Calu3 (cell line): Measurements from ENCODE around the gene KIF17. TPM values are rescaled to one million over a fixed set of nuclear protein-coding genes. Genes with fewer than 3 reads are reported as not detected.

Experiments used
- BruUV-seq: library from RNA; stranded (reverse); fragments of 400-500 nt; replicated peaks from 2 replicates; lab custom pipeline; 2021; lab: Mats Ljungman, UMichigan
- CTCF ChIA-PET: fragments of 300-600 bp; sonication (Branson Sonifier 250); formaldehyde crosslinking; loops from one replicate; lab custom pipeline; 2022; ENCODE audit warnings: antibody characterized with exemption; lab: Charles Lee
- DNase-seq: peaks from one replicate; pipeline ENCODE4 v3.0.0; 2022
- H3K27ac Mint-ChIP-seq: one replicate; pipeline ENCODE4 v1.8.0; 2022; ENCODE audit warnings: mixed read lengths; ENCODE audit not compliant: unreplicated experiment
- H3K27me3 Mint-ChIP-seq: one replicate; pipeline ENCODE4 v1.8.0; 2022; ENCODE audit warnings: mixed read lengths; ENCODE audit not compliant: unreplicated experiment
- H3K36me3 Mint-ChIP-seq: one replicate; pipeline ENCODE4 v1.8.0; 2022; ENCODE audit warnings: mild to moderate bottlenecking, moderate library complexity, mixed read lengths; ENCODE audit not compliant: insufficient read depth, unreplicated experiment
- H3K4me1 Mint-ChIP-seq: one replicate; pipeline ENCODE4 v1.8.0; 2022; ENCODE audit warnings: mild to moderate bottlenecking, low read depth, mixed read lengths; ENCODE audit not compliant: unreplicated experiment
- H3K4me3 Mint-ChIP-seq: one replicate; pipeline ENCODE4 v1.8.0; 2022; ENCODE audit warnings: mild to moderate bottlenecking, low read depth, moderate library complexity, mixed read lengths; ENCODE audit not compliant: unreplicated experiment
- H3K9me3 Mint-ChIP-seq: one replicate; pipeline ENCODE4 v1.8.0; 2022; ENCODE audit warnings: low read depth, mixed read lengths; ENCODE audit not compliant: unreplicated experiment
- CTCF ChIP-seq: fragments of 200-600 bp; IDR thresholded peaks from one replicate; pipeline ENCODE4 v1.8.0; 2022; ENCODE audit warnings: antibody characterized with exemption; ENCODE audit not compliant: unreplicated experiment
- intact Hi-C: fragments of 100-400 bp; cut with micrococcal nuclease; formaldehyde crosslinking; loops from one replicate; pipeline ENCODE4 v1.10.0; 2022; ENCODE audit not compliant: unreplicated experiment
- total RNA-seq: library from RNA; stranded (reverse); gene quantifications from 2 replicates; pipeline ENCODE4 v1.2.3, GENCODE V29; 2022

KIF17 gene
- total RNA-seq, 1 experiment from 2014 or later = not detected

- Mint-ChIP-seq H3K27ac (no peak overlapping the region), H3K27me3 (no peaks in the 10 kb centered on the region), H3K36me3 (peaks cover 7% of the 10 kb centered on the region), H3K4me1 (no peaks in the 10 kb centered on the region), H3K9me3 (no peaks in the 10 kb centered on the region), H3K4me3 (no peak overlapping the region)
- TF ChIP-seq CTCF = no peak
- intact Hi-C loops = no loop called here
- BruUV-seq = no TSS peak
- CTCF ChIA-PET = interaction anchor here (0.6 kb wide), 2 partner anchors 40 to 224 kb away, joined by 3 to 7 read pairs; no protein-coding TSS in a partner anchor
- DNase-seq = no peak
Observed at GRCh38 chr1:20641975-20642374, 75.8 kb downstream of the KIF17 start.

- H3K4me1 Mint-ChIP-seq = no peaks in the 10 kb centered on the region
- H3K9me3 Mint-ChIP-seq = no peaks in the 10 kb centered on the region
- H3K27me3 Mint-ChIP-seq = no peaks in the 10 kb centered on the region
- CTCF ChIA-PET = no interaction called here
- H3K36me3 Mint-ChIP-seq = no peaks in the 10 kb centered on the region
- peak; percentile 74 for TF ChIP-seq CTCF
- H3K4me3 Mint-ChIP-seq = no peak overlapping the region
- H3K27ac Mint-ChIP-seq = no peak overlapping the region
- BruUV-seq = no TSS peak
- intact Hi-C loops = loop anchor here (1.0 kb wide), 2 partner anchors 65 to 118 kb away; no protein-coding TSS in a partner anchor
- peak; percentile 49 for DNase-seq
Observed at GRCh38 chr1:20640183-20640597, 77.6 kb downstream of the KIF17 start.

GRCh38 chr1:20636785-20637347 lies 80.9 kb downstream of the KIF17 start:
- Mint-ChIP-seq H3K4me1 (no peaks in the 10 kb centered on the region), H3K27ac (no peak overlapping the region), H3K27me3 (no peaks in the 10 kb centered on the region), H3K9me3 (no peaks in the 10 kb centered on the region), H3K36me3 (peaks cover 17% of the 10 kb centered on the region), H3K4me3 (no peak overlapping the region)
- DNase-seq = no peak
- TF ChIP-seq CTCF = no peak
- CTCF ChIA-PET = no interaction called here
- BruUV-seq = no TSS peak
- intact Hi-C loops = no loop called here

GRCh38 chr1:20634594-20635084 lies 83.2 kb downstream of the KIF17 start:
- intact Hi-C loops = loop anchor here (1.0 kb wide), 1 partner anchor 112 kb away; no protein-coding TSS in a partner anchor
- BruUV-seq = no TSS peak
- H3K27ac Mint-ChIP-seq = no peak overlapping the region
- DNase-seq = peak; percentile 37
- no peaks in the 10 kb centered on the region for H3K9me3 Mint-ChIP-seq
- no peak for TF ChIP-seq CTCF
- H3K4me1 Mint-ChIP-seq = no peaks in the 10 kb centered on the region
- peaks cover 17% of the 10 kb centered on the region for H3K36me3 Mint-ChIP-seq
- no peaks in the 10 kb centered on the region for H3K27me3 Mint-ChIP-seq
- CTCF ChIA-PET = interaction anchor here (1.3 to 4.9 kb wide), 2 partner anchors 27 to 59 kb away, joined by 3 to 49 read pairs; no protein-coding TSS in a partner anchor
- peak overlapping the region; percentile 72 for H3K4me3 Mint-ChIP-seq
